A549 (cell line): ENCODE data around the gene SERPINA3.

Experiments used
- BHLHE40 ChIP-seq: IDR thresholded peaks from 2 replicates; pipeline ENCODE4 v1.6.1; 2012; ENCODE audit warnings: low read depth, low read length, inconsistent platforms
- CTCF ChIP-seq: fragments of >200 bp; sonication (Bioruptor Twin); formaldehyde crosslinking; IDR thresholded peaks from 3 replicates; pipeline ENCODE4 v1.5.1; 2016
- EP300 ChIP-seq, 2 experiments: fragments of >200 bp; sonication (Bioruptor Twin); formaldehyde crosslinking; IDR thresholded peaks; 2 replicates in 1 of 2; 3 replicates in 1 of 2; pipeline ENCODE4 v1.6.1; 2016 to 2017
- FOSB ChIP-seq: fragments of 250-450 bp; sonication (Bioruptor Pico); IDR thresholded peaks from 2 replicates; pipeline ENCODE4 v1.5.0; 2020; ENCODE audit warnings: mild to moderate bottlenecking, moderate library complexity
- JUN ChIP-seq, 2 experiments: fragments of >200 bp; sonication (Bioruptor Twin); formaldehyde crosslinking; IDR thresholded peaks; 2 replicates in 1 of 2; 3 replicates in 1 of 2; pipeline ENCODE4 v1.6.1; 2016 to 2017
- KDM1A ChIP-seq: fragments of 200-600 bp; sonication (generic); IDR thresholded peaks from 2 replicates; pipeline ENCODE4 v1.6.1; 2016; ENCODE audit warnings: low read depth, mild to moderate bottlenecking
- MAFK ChIP-seq: fragments of 450-650 bp; IDR thresholded peaks from 2 replicates; pipeline ENCODE4 v1.6.1; 2014; ENCODE audit not compliant: partially characterized antibody
- NPAS2 ChIP-seq: fragments of 250-450 bp; sonication (Bioruptor Pico); IDR thresholded peaks from 2 replicates; pipeline ENCODE4 v1.8.0; 2022; ENCODE audit warnings: mild to moderate bottlenecking, moderate library complexity, borderline replicate concordance
- PBX3 ChIP-seq: IDR thresholded peaks from 2 replicates; pipeline ENCODE4 v1.6.1; 2012
- POLR2A ChIP-seq: IDR thresholded peaks from 2 replicates; pipeline ENCODE4 v1.6.1; 2012; ENCODE audit warnings: mild to moderate bottlenecking, low read length
- POLR2AphosphoS2 ChIP-seq: conservative IDR thresholded peaks from 2 replicates; pipeline ENCODE4 v1.6.1; 2012; ENCODE audit warnings: low read length, improper control_type of control experiment, inconsistent platforms
- RCOR1 ChIP-seq: fragments of 150-350 bp; IDR thresholded peaks from 2 replicates; pipeline ENCODE4 v1.6.1; 2014; ENCODE audit warnings: antibody characterized with exemption, low read length, low read depth
- SMC3 ChIP-seq: fragments of >200 bp; sonication (Bioruptor Twin); formaldehyde crosslinking; IDR thresholded peaks from 3 replicates; pipeline ENCODE4 v1.6.1; 2018; ENCODE audit warnings: inconsistent platforms

- TF ChIP-seq CTCF: no peak
- TF ChIP-seq POLR2A: no peak
- no peak for TF ChIP-seq SMC3
- no peak for TF ChIP-seq MAFK
- no peak for TF ChIP-seq NPAS2 (CRISPR knock-in tag)
- TF ChIP-seq POLR2AphosphoS2: no peak
- no peak for TF ChIP-seq BHLHE40
- no peak for TF ChIP-seq JUN (IDR thresholded peaks at IDR 0.05)
- no peak for TF ChIP-seq PBX3
- no peak for TF ChIP-seq KDM1A
- TF ChIP-seq RCOR1: no peak
- no peak for TF ChIP-seq EP300 (IDR thresholded peaks at IDR 0.05)
- TF ChIP-seq FOSB (CRISPR knock-in tag): no peak
Observed at GRCh38 chr14:94570002-94570400, 42.2 kb upstream of the SERPINA3 start.
